ENCODE results near the gene SLC39A11.
A peak's percentile ranks its signal among the peaks of the same experiment; 100 is the strongest.

SLC39A11 gene

DNA sequence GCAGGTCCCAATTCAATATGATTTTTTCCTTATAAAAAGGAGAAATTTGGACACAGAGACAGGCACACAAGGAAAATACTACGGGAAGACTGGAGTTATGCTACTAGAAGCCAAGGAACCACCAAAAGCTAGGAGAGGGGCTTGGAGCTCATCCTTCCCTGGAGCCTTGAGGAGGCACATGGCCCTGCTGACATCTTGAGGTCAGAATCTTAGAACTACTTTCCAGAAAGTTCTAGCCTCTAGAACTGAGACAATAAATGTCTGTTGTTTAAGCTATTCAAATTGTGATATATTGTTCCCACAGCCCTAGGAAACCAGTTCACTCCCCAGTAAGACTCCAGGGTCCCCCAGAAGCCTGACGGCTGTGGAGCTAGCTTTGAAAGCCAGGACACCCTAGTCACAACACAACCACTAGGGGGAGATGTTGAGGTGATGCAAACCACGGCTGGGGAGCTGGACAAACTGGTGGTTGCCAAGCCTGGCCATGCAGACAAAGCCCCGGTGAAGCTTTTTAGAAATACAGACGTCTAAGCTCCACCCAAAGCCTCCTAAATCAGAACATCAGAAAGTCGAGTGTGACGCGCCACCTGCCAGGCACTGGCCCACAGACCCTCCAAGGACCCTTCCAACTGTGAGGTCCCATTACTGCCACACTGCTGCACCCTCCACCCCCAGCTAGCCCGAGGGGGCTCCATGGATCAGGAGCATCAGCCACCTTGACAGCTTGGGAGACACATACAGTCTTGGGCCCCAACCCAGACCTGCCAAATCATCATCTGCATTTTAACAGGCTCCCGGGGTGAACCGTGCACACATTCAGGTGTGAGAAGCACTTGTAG is 106.4 kb downstream of the SLC39A11 start:
- H3K4me1 ChIP-seq (ENCODE audit: control insufficient read depth, insufficient read depth, low read length): no peaks in the 10 kb centered on the region
- H3K9ac ChIP-seq (ENCODE audit: low read length): no peak overlapping the region
- H3K4me3 ChIP-seq (ENCODE audit: low read length): no peak overlapping the region

DNA sequence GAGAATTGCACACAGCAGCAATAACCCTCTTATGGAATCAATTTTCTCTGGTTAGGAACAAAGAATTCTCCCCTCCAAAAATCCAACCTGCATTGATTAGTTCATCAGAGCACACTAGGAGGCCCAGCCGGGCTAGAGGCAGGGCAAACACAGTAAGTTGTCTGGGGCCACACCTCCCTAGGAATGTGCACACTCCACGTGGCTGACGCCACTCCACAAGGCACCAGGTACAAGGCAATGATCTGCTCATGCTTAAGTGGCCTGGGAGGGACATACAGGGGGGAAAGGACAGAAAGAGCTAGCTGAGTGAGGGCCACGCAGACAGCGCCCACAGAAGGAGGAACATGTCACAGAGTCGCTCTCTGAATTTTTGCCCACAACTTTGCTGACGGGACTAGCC is 107.6 kb downstream of the SLC39A11 start:
- no peaks in the 10 kb centered on the region for H3K4me1 ChIP-seq (ENCODE audit: control insufficient read depth, insufficient read depth, low read length)
- H3K9ac ChIP-seq (ENCODE audit: low read length): no peak overlapping the region
- no peak overlapping the region for H3K4me3 ChIP-seq (ENCODE audit: low read length)
- no peaks in the 10 kb centered on the region for H3K27me3 ChIP-seq (ENCODE audit: control insufficient read depth, insufficient read depth, low read length)
- H3K36me3 ChIP-seq (ENCODE audit: control insufficient read depth, insufficient read depth, low read length): no peaks in the 10 kb centered on the region
- no peak overlapping the region for H3K27ac ChIP-seq (ENCODE audit: low read depth, low read length)

More for the DNA sequence above, 106.4 kb downstream of the SLC39A11 start:
- Histone ChIP-seq H3K36me3 (ENCODE audit: control insufficient read depth, insufficient read depth, low read length) (no peaks in the 10 kb centered on the region), H3K27me3 (ENCODE audit: control insufficient read depth, insufficient read depth, low read length) (no peaks in the 10 kb centered on the region), H3K27ac (ENCODE audit: low read depth, low read length) (no peak overlapping the region)

DNA sequence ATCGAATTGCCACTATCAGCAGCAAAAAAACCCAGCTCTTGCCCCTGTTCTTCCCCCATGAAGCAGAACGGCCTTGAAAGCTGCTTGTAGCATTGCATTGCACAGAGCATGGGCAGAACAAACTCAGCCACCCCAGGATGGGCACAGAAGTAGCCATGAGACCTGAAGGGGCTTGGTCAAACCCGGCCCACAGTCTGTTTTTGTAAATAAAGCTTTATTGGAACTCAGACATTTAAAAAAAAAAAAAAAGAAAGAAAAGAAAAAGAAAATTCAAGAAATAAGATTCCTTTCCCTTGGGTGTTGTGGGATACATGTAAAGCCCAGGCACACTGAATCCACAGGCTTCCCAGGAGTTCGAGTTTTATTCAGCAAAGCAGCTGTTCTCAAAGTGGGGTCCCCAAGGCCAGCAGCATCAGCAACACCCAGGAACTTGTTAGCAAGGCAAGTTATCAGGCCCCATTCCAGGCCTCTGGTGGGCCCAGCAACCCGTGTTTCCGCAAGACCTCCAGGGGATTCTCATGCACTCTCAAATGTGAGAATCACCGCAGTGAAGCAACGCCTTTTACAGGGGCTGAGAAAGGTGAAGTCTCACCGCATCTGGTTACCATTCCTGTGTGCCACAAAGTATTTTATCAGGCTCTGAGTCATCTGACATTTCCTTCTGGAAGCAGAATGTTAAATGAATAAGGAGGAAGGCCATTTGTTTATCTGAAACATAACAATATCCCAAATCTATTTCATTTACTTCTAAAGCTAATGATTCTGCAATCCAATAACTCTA is 108.2 kb downstream of the SLC39A11 start:
- Histone ChIP-seq H3K36me3 (ENCODE audit: control insufficient read depth, insufficient read depth, low read length) (no peaks in the 10 kb centered on the region), H3K27me3 (ENCODE audit: control insufficient read depth, insufficient read depth, low read length) (no peaks in the 10 kb centered on the region), H3K27ac (ENCODE audit: low read depth, low read length) (no peak overlapping the region), H3K9ac (ENCODE audit: low read length) (no peak overlapping the region), H3K4me1 (ENCODE audit: control insufficient read depth, insufficient read depth, low read length) (no peaks in the 10 kb centered on the region), H3K4me3 (ENCODE audit: low read length) (no peak overlapping the region)

DNA sequence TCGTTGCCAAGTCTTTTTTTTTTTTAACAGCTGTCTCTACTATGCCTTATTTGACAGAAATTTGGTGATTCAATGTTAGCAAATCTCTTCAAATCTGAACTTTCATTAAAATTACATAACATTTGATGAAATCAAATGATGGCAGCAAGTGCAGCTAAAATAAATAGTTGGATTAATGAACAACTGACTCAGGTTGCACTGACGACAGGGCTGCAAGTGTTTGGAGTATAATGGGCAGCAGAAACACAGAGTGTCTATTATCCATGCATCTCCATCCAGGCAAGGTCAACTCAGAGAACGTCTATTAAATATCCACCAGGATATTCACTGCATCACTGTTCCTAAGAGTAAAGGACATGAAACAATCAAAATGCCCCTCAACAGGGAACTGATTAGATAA is 109.8 kb downstream of the SLC39A11 start:
- no peak overlapping the region for H3K4me3 ChIP-seq (ENCODE audit: low read length)
- H3K9ac ChIP-seq (ENCODE audit: low read length): no peak overlapping the region
- no peaks in the 10 kb centered on the region for H3K4me1 ChIP-seq (ENCODE audit: control insufficient read depth, insufficient read depth, low read length)
- no peak overlapping the region for H3K27ac ChIP-seq (ENCODE audit: low read depth, low read length)
- no peaks in the 10 kb centered on the region for H3K36me3 ChIP-seq (ENCODE audit: control insufficient read depth, insufficient read depth, low read length)
- H3K27me3 ChIP-seq (ENCODE audit: control insufficient read depth, insufficient read depth, low read length): no peaks in the 10 kb centered on the region

DNA sequence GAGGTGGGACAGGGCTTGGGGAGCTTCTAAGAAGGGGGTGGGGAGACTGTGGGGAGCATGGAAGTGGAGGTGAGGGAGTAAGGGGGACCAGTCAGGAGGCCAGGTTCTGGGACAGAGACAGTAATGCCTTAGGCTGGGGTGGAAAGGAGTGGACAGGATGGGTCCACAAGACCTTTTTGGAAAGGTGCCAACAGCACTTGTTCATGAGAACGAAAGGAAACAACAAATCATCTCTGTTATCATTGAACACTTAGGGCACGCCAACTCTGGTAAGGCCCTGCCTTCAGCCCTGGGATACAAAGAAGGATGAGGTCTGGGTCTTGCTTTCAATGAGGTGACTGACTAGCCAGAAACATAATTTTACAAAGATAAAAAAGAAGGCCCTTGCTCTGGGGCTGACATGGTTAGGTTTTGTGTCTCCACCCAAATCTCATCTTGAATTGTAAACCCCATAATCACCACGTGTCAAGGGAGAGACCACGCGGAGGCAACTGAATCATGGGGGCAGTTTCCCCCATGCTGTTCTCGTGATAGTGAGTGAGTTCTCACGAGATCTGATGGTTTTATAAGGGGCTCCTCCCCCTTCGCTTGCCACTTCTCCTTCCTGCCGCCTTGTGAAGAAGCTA is 113.8 kb downstream of the SLC39A11 start:
- Histone ChIP-seq H3K27me3 (ENCODE audit: control insufficient read depth, insufficient read depth, low read length) (no peaks in the 10 kb centered on the region), H3K27ac (ENCODE audit: low read depth, low read length) (no peak overlapping the region), H3K4me1 (ENCODE audit: control insufficient read depth, insufficient read depth, low read length) (peaks cover 7% of the 10 kb centered on the region), H3K36me3 (ENCODE audit: control insufficient read depth, insufficient read depth, low read length) (no peaks in the 10 kb centered on the region), H3K9ac (ENCODE audit: low read length) (no peak overlapping the region), H3K4me3 (ENCODE audit: low read length) (no peak overlapping the region)

DNA sequence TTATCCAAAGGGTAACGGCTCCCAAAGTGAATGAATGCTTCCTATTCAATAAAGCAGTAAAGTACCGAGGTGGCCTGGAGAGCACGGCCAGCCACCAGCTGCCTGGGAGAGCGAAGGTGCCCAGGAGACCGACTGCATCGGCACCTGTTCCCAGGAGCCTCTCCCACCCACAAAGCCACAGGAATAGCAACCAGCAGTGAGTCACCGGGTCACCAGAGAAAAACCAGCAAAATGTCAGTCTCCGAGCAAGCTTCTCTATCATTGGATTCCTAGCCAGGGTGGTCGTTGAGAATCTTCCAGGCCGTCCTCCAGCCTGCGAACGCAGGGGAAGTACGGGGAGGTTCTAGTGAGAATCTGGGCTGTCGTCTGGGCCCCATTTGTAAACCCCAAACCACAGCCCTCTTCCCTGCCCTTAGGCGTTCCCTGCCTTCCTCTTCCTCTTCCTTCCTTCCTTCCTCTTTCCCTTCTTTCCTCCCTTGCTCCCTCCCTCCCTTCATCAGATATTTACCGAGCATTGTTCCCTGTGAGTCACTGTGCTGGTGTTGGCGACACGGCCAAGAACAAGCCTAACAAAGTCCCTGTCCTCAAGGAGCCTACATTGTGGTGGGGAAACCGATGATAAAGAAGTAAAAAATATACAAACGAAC is 114.6 kb downstream of the SLC39A11 start:
- H3K9ac ChIP-seq (ENCODE audit: low read length): no peak overlapping the region
- H3K36me3 ChIP-seq (ENCODE audit: control insufficient read depth, insufficient read depth, low read length): no peaks in the 10 kb centered on the region
- H3K4me3 ChIP-seq (ENCODE audit: low read length): no peak overlapping the region
- H3K27me3 ChIP-seq (ENCODE audit: control insufficient read depth, insufficient read depth, low read length): no peaks in the 10 kb centered on the region
- H3K4me1 ChIP-seq (ENCODE audit: control insufficient read depth, insufficient read depth, low read length): peaks cover 7% of the 10 kb centered on the region
- peak overlapping the region; percentile 6 for H3K27ac ChIP-seq (ENCODE audit: low read depth, low read length)

DNA sequence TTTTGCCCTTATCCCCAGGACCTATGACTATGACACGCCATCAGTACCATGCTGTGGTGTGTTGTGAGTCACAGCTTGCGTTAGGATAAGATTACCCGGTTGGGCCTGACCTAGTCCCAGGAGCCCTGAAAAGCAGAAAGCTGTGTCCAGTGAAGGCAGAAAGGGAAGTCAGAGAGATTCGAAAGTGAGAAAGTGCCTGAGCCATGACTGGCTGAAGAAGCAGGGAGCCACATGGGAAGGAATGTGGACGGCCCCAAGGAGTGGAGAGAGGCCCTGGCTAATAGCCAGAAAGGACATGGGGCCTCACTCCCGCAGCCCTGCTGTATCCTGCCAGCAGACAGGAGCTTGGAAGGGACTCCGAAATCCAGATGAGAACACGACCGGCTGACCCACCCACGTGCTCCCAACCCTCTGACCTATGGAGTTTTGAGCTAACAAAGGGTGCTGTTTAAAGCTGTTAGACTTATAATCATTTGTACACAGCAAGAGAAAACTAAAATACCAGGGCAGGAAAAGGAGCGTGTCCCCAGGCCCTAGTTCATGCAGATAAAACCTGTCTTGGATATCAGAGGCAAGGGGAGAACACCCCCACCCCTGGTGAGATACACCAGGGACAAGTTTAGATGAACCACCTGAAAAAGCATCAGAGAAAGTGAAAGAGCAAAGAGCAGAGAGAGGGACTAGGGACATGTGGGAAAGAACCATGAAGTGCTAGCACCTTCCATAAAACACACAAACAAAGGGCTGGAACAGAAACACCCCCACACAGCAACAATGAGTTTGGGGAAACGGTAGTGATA is 115.3 kb downstream of the SLC39A11 start:
- Histone ChIP-seq H3K9ac (ENCODE audit: low read length) (no peak overlapping the region), H3K4me3 (ENCODE audit: low read length) (no peak overlapping the region), H3K27me3 (ENCODE audit: control insufficient read depth, insufficient read depth, low read length) (no peaks in the 10 kb centered on the region), H3K4me1 (ENCODE audit: control insufficient read depth, insufficient read depth, low read length) (peaks cover 7% of the 10 kb centered on the region), H3K27ac (ENCODE audit: low read depth, low read length) (peak overlapping the region; percentile 6), H3K36me3 (ENCODE audit: control insufficient read depth, insufficient read depth, low read length) (no peaks in the 10 kb centered on the region)

DNA sequence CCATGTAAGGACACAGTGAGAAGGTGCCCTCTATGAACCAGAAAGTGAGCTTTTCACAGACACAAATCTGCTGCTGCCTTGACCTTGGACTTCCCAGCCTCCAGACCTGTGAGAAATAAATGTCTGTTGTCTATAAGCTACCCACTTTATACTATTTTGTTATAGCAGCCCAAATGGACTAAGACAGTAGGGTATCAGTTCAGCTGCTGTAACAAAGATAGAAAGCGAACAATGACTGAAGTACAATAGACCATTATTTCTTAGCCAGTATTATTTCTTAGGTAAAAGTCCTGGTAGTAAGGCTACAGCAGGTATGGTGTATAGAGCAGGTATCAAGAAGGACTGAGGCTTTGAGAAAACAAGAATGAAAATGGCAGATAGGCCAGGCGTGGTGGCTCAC is 117.0 kb downstream of the SLC39A11 start:
- peaks cover 7% of the 10 kb centered on the region for H3K4me1 ChIP-seq (ENCODE audit: control insufficient read depth, insufficient read depth, low read length)
- H3K4me3 ChIP-seq (ENCODE audit: low read length): no peak overlapping the region
- no peaks in the 10 kb centered on the region for H3K27me3 ChIP-seq (ENCODE audit: control insufficient read depth, insufficient read depth, low read length)
- no peak overlapping the region for H3K27ac ChIP-seq (ENCODE audit: low read depth, low read length)
- H3K36me3 ChIP-seq (ENCODE audit: control insufficient read depth, insufficient read depth, low read length): no peaks in the 10 kb centered on the region
- H3K9ac ChIP-seq (ENCODE audit: low read length): no peak overlapping the region

DNA sequence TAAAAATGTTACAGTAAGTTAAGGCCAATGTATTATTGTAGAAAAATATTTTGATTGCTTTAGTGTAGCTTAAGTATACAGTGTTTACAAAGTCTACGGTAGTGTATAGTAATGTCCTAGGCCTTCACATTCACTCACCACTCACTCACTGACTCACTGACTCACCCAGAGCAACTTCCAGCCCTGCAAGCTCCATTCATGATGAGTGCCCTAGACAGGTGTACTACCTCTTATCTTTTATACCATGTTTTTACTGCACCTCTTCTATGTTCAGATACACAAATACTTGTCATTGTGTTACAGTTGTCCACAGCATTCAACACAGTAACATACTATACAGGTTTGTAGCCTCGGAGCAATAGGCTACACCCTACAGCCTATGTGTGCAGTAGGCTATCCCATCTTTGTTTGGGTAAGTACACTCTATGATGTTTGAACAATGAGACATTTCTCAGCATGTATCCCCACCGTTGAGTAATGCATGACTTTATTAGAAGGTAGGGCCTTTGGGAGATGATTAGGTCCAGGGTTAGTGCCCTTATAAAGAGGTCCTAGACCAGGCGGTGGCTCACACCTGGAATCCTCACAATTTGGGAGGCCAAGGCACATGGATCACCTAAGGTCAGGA is 117.8 kb downstream of the SLC39A11 start:
- H3K27ac ChIP-seq (ENCODE audit: low read depth, low read length): no peak overlapping the region
- H3K27me3 ChIP-seq (ENCODE audit: control insufficient read depth, insufficient read depth, low read length): no peaks in the 10 kb centered on the region
- no peaks in the 10 kb centered on the region for H3K36me3 ChIP-seq (ENCODE audit: control insufficient read depth, insufficient read depth, low read length)
- H3K4me3 ChIP-seq (ENCODE audit: low read length): no peak overlapping the region
- no peak overlapping the region for H3K9ac ChIP-seq (ENCODE audit: low read length)
- H3K4me1 ChIP-seq (ENCODE audit: control insufficient read depth, insufficient read depth, low read length): peaks cover 7% of the 10 kb centered on the region

DNA sequence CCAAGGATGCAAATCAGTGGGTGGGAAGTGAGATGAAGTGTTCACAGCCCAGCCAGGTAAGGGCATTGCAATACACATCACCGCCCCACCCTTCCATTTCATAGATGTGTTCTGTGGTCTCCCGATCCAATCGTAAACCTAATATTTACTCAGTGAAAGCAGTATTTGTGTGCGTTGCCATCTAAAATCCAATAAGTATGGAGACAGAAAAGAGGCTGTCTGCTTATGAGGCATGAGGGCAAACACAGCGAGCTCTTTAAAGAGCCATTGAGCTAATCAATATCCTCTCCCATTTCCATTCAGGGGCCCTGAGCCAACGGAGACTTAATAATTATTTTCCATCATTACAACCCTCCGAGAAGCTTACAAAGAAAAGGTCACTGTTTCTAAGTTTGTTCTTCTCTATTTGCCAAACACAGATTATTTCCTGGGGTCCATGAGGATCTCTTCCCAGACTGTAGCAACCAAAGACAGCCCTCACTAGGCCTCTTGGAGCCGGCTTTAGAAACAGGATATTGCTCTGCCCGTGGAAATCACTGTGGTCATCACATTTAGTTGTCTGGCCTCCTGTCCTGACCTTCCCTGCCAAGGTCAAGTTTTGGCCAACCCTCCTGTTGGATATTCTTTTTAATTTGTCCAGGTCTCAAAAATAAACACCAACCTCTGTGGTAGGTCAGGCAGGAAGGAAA is 120.1 kb downstream of the SLC39A11 start:
- Histone ChIP-seq H3K27me3 (ENCODE audit: control insufficient read depth, insufficient read depth, low read length) (no peaks in the 10 kb centered on the region), H3K4me1 (ENCODE audit: control insufficient read depth, insufficient read depth, low read length) (peaks cover 5% of the 10 kb centered on the region), H3K9ac (ENCODE audit: low read length) (no peak overlapping the region), H3K4me3 (ENCODE audit: low read length) (no peak overlapping the region), H3K36me3 (ENCODE audit: control insufficient read depth, insufficient read depth, low read length) (no peaks in the 10 kb centered on the region), H3K27ac (ENCODE audit: low read depth, low read length) (no peak overlapping the region)

Data from rectal smooth muscle tissue (tissue), 1 donor.